Psoas muscle (tissue), 8 donors: ENCODE results near the gene FADS3. TPM values are rescaled to one million over a fixed set of nuclear protein-coding genes. Genes with fewer than 3 reads are reported as not detected.

ENCODE experiments used
- ATAC-seq, 4 donors: fragments of 200-7000 bp; cut with Tn5 transposase; one replicate each; pipeline ENCODE4 v1.9.1; 2020; ENCODE audit warnings: moderate library complexity in 3 of 4, mild to moderate bottlenecking in 2 of 4
- DNase-seq, 2 donors: peaks; one replicate each; pipeline ENCODE4 v3.0.0-alpha.2; 2020
- H3K27ac ChIP-seq: fragments of 200-600 bp; one replicate; pipeline ENCODE4 v1.8.0; 2022
- H3K27me3 ChIP-seq, 3 donors: fragments of 200-600 bp in 1 of 3; one replicate each; pipeline versions ENCODE4 v1.6.1 to v1.8.0; 2013 to 2022; ENCODE audit warnings: low read length in 2 of 3, mild to moderate bottlenecking in 2 of 3, moderate library complexity in 1 of 3; ENCODE audit not compliant: insufficient read depth in 3 of 3
- H3K36me3 ChIP-seq, 2 donors: fragments of 200-600 bp in 1 of 2; one replicate each; pipeline versions ENCODE4 v1.6.1 to v1.8.0; 2013 to 2022; ENCODE audit warnings: low read depth in 1 of 2, mild to moderate bottlenecking in 1 of 2, moderate library complexity in 1 of 2; ENCODE audit not compliant: insufficient read depth in 1 of 2
- H3K4me1 ChIP-seq: fragments of 200-600 bp; one replicate; pipeline ENCODE4 v1.8.0; 2022
- H3K4me3 ChIP-seq: fragments of 200-600 bp; one replicate; pipeline ENCODE4 v1.8.0; 2022; ENCODE audit warnings: mild to moderate bottlenecking
- H3K9me3 ChIP-seq: fragments of 200-600 bp; one replicate; pipeline ENCODE4 v1.8.0; 2022
- CTCF ChIP-seq: fragments of 200-600 bp; IDR thresholded peaks from one replicate; pipeline ENCODE4 v1.8.0; 2022; ENCODE audit warnings: antibody characterized with exemption
- WGBS, 3 donors: extraction: QIAGEN DNeasy Blood & Tissue Kit; methylation state at CpG; one replicate each; pipeline versions ENCODE4 v1.1.6 to v1.1.7; 2013; 5-methylcytosine and 5-hydroxymethylcytosine counted together
- intact Hi-C, 2 donors: fragments of 100-400 bp; cut with DNase I; formaldehyde crosslinking; loops; one replicate each; pipeline versions ENCODE4 v1.11.0 to v1.14.2; 2022
- polyA plus RNA-seq, 3 donors: library from polyadenylated mRNA; stranded (reverse); fragments of 200-250 nt; gene quantifications; one replicate each; pipeline ENCODE4 v1.2.3, GENCODE V29; 2013
- total RNA-seq, 4 donors: library from RNA; stranded (reverse); fragmentation: NEBNext Ultra II Directional in 2 of 4; extraction: Animal tissue kit (Norgen Biotek cat#: 25700) in 2 of 4; gene quantifications; one replicate each; pipeline versions ENCODE4 v1.2.1 to v1.2.4, GENCODE V29; 2021 to 2023
- donor health status: healthy with polysubstance abuse.
- donor health status: DM: no; HTN: no; CAD: no; lungs with moderate emphysema.
- donor health status: Bipolar disorder and iron deficiency.
- donor health status: healthy.
- donor health status: DM: yes; HTN: yes; CAD: no.
- donor health status: DM: no; HTN: no; CAD: no.
- donor health status: DM: no; HTN: no; CAD: no.
- donor health status: DM: yes; HTN: yes; CAD: no.

The FADS3 gene
- total and polyA plus RNA-seq, 7 donors: 26.5 to 392 (median 53.9) TPM

- 75 to 77% (median 75%) methylated on average over 6 of the region's 6 CpGs for WGBS, 3 donors
- TF ChIP-seq CTCF: no peak
- no peak overlapping the region for H3K4me3 ChIP-seq
- H3K4me1 ChIP-seq: no peaks in the 10 kb centered on the region
- ATAC-seq (no peak), DNase-seq (no peak)
- intact Hi-C loops: no loop called here
- no peaks in the 10 kb centered on the region for H3K9me3 ChIP-seq
- no peak overlapping the region for H3K27ac ChIP-seq
- no peaks in the 10 kb centered on the region for H3K36me3 ChIP-seq
- H3K27me3 ChIP-seq: peaks cover 0 to 12% (median 0%) of the 10 kb centered on the region in 3 donors
These were observed 39.4 kb downstream of the FADS3 start for GRCh38 chr11:61851900-61852295.

- WGBS, 3 donors: 39 to 59% (median 44%) methylated on average over 24 of the region's 24 CpGs
- Histone ChIP-seq H3K27me3 (peaks cover 0 to 12% (median 0%) of the 10 kb centered on the region in 3 donors), H3K4me3 (no peak overlapping the region), H3K9me3 (no peaks in the 10 kb centered on the region), H3K4me1 (no peaks in the 10 kb centered on the region), H3K27ac (no peak overlapping the region), H3K36me3 (no peaks in the 10 kb centered on the region)
- TF ChIP-seq CTCF: no peak
- intact Hi-C loops: no loop called here
- no peak for DNase-seq
- ATAC-seq: peak in 2 of 4 donors; percentile 18 to 32
These were observed 40.0 kb downstream of the FADS3 start for GRCh38 chr11:61851113-61851899.

DNA sequence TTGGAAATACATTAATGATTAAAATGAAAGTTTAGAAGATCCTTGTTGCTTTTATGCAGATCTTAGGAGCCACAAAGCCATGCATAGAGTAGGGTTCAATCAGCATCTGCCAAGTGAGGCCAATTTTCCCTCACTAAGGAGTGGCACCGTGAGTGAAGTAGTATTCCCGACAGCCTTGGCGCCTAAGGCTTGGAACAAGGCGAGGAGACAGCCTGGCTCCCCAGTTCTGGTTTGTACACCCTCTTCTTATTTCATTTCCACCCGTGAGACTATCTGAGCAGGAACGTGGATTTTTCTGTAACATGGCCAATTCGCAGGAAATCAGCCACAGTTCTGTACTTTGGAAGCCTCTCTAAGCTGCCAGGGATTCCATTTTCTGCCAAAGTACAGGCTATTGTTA is 40.7 kb downstream of the FADS3 start:
- H3K27me3 ChIP-seq: peaks cover 0 to 12% (median 0%) of the 10 kb centered on the region in 3 donors
- no peaks in the 10 kb centered on the region for H3K36me3 ChIP-seq
- no peaks in the 10 kb centered on the region for H3K9me3 ChIP-seq
- DNase-seq (no peak), ATAC-seq (no peak)
- intact Hi-C loops: no loop called here
- TF ChIP-seq CTCF: no peak
- WGBS, 3 donors: 27 to 37% (median 28%) methylated on average over 7 of the region's 7 CpGs
- no peak overlapping the region for H3K27ac ChIP-seq
- no peaks in the 10 kb centered on the region for H3K4me1 ChIP-seq
- no peak overlapping the region for H3K4me3 ChIP-seq

DNA sequence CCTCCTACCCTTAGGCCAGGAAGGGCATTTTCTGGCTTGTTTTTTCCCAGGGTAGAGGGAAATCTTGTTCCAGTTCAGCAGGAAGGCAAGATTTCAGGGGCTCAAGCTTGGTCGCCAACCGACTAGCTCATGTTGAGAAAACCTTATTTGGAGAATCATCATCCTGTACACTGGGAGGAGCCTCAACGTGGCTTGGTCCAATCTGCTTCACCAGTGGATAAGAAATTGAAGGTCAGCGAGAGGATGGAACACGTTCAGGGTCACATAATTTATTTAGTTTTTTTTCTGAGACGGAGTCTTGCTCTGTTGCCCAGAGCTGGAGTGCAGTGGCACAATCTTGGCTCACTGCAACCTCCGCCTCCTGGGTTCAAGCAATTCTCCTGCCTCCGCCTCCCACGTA is 42.7 kb downstream of the FADS3 start:
- Histone ChIP-seq H3K4me1 (no peaks in the 10 kb centered on the region), H3K4me3 (no peak overlapping the region), H3K9me3 (no peaks in the 10 kb centered on the region), H3K27ac (no peak overlapping the region), H3K36me3 (no peaks in the 10 kb centered on the region), H3K27me3 (peaks cover 0 to 12% (median 0%) of the 10 kb centered on the region in 3 donors)
- DNase-seq: no peak
- ATAC-seq: no peak
- no peak for TF ChIP-seq CTCF
- intact Hi-C loops: no loop called here
- WGBS, 3 donors: 93 to 95% (median 94%) methylated on average over 9 of the region's 9 CpGs
